NCI-H82 treated with DMSO at 0.1 percent for 48 hours (cell line): ENCODE results near the gene C16orf89.
"Not testable (repeated sequence)": the region's sequence is repeated elsewhere in the genome, so short reads cannot be mapped to it uniquely, and the experiment has no call there.

ENCODE experiments used
- DNase-seq: peaks from one replicate; lab custom pipeline; 2025; ENCODE audit not compliant: unreplicated experiment; lab: John Stamatoyannopoulos, UW

C16orf89 gene

GRCh38 chr16:5065813-5066212 lies at the start of gene C16orf89:
Gene C16orf89 (minus strand): TSS chr16:5065956. CDS start chr16:5065908, 48 bp downstream.
- no peak for DNase-seq

DNA sequence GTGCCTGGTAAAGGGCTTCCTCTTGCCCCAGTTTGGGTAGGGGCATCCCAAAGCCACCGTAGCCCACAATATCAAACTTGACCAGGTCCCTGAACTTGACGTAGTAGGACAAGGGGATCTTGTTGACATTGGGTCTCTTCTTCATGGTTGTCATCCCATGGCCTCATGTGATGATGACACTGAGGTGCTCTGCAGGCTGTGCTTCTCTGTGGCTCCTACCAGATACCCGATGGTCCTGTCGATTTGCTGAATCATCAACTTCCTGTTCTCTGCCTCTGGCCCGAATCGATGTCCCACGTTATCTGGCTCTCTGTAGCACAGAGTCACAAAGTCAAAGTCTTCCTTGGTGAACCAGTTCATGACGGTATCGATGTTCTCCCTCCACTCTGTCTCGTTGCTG lies 45.2 kb upstream of the C16orf89 start:
- DNase-seq: not testable (repeated sequence)

DNA sequence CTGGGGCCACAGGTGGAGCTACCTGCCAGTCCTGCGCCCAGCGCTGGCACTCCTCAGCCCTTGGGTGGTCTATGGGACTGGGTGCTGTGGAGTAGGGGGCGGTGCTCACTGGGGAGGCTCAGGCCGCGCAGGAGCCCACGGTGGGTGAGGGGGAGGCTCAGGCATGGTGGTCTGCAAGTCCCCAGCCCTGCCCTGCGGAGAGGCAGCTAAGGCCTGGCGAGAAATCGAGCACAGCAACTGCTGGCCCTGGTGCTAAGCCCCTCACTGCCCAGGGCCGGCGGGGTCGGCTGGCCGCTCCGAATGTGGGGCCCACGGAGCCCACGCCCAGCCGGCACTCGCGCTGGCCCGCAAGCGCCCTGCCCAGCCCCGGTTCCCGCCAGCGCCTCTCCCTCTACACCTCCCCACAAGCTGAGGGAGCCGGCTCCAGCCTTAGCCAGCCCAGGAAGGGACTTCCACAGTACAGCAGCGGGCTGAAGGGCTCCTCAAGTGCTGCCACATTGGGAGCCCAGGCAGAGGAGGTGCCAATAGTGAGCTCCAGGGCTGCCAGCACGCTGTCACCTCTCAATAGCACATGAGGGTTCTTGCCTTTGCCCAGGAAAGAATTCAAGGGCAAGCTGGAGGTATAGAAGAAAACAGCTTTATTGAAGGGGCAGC lies 42.9 kb upstream of the C16orf89 start:
- DNase-seq: no peak

GRCh38 chr16:5105039-5105438 lies 39.3 kb upstream of the C16orf89 start:
- DNase-seq: not testable (repeated sequence)

DNA sequence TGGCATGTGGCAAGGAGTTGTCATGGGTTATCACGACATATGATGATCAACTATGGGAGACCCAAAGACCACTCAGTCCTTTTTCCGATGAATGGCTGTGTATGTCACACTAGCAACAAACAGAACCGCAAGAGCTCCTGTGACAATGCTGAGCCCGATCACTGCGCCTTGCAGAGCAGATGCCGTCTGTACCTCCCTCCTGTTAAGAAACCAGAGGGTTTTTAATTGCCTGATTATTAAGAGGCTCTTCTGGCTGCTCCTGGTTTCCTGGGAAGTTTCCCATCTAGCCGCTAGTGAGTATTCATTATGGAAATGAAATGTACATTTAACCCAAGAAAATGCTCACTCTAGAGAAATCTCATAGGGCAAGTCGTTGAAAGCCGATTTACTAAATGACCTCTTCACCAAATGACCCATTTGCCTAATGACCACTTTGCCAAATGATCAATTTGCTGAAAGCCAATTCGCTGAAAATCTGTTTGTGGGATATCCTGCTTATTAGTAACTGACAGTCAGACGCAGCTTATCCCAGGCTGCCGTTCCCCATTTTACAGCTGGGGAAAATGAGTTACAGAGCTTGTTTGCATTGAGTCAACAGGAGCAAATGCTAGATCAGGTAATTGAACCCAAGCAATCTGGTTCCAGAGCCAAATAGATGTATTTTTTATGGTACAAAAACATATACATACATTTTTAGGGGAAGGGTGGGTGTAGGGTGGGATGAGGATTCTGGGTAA lies 37.7 kb upstream of the C16orf89 start:
- DNase-seq: not testable (repeated sequence)

DNA sequence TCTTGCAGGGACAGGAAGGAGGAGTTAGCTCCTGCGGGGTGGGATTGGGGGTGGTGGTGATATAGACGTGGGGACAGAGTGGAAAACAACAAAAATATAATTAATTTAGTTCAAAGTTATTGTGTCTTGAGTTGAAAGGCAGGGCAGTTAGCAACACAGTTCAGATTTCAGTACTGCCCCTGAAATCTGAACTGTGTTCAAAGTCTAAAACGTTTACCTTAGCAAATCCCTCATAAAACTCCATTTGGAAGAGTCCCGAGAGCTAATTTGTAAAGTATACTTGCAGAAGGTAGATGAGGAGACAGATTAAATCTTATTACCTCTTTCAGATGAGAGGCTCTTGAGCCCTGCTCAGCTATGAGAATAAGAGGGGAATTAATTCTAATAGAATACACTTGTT lies 33.4 kb upstream of the C16orf89 start:
- DNase-seq: not testable (repeated sequence)

DNA sequence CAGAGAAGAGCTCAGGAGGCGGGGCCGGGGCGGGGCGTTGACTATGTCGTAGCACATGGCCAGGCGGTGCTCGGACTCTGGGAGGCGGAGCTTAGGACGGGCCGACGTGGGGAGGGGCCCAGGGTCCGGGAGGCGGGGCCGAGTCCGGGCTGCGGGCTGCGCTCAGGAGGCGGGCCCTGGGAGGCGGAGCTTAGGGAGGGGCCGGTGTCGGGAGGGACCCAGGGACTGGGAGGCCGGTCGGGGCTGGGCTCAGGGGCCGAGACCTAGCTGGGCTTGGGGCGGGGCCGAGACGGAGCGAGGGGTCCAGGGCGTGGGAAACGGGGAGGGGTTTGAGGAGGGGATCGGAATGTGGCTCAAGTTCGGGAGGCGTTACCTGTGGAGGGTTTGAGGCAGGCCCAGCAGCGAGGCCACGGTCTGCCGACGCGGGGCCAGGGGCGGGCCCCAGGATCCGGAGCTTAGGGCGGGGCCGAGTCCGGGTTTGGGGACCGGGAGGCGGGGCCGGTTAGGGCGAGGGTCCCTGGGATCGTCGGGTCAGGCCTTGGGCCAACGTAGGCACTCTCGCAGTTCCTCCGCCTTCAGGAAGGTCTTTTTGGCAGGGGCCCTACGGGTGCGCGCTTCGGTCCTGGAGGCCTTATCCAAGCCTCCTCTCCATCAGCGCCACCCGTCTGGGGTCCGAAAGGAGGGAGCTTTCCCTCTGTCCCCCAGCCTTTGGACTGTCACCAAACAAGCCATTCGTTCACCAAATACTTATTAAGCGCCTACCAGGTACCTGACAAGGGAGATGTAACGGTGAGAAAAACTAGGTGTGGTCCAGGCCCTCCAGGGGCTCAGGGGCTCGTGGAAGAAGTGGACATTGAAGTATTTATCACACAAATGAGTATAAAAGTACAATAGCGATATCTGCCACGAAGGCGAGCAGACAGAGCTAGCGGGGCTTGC lies 32.7 kb upstream of the C16orf89 start:
- DNase-seq: not testable (repeated sequence)

- DNase-seq: peak; percentile 99
Observed at GRCh38 chr16:5097470-5098220, 31.9 kb upstream of the C16orf89 start, which contains the start of gene EEF2KMT. Gene EEF2KMT (minus strand): TSS chr16:5097795. CDS start chr16:5097739, 56 bp downstream.

DNA sequence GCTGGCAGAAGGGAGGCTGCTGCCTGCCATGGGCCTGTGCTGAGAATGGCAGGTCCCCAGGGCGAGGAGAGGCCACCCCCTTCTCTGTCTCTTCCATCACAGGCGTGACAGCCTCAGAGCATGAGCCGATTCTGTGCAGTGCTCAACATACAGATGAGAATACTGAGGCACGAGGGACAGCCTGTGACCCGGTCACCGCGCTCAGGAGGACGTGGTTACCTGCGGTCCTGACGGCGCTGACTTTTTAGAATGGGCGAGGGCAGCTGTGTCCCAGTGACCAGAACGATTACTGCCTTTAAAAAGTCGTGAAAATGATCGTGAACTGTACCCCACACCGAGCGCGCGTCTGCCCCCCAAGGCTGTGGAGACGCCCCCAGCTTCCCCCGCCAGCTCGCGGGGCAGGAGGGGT lies 31.3 kb upstream of the C16orf89 start:
- not testable (repeated sequence) for DNase-seq

DNA sequence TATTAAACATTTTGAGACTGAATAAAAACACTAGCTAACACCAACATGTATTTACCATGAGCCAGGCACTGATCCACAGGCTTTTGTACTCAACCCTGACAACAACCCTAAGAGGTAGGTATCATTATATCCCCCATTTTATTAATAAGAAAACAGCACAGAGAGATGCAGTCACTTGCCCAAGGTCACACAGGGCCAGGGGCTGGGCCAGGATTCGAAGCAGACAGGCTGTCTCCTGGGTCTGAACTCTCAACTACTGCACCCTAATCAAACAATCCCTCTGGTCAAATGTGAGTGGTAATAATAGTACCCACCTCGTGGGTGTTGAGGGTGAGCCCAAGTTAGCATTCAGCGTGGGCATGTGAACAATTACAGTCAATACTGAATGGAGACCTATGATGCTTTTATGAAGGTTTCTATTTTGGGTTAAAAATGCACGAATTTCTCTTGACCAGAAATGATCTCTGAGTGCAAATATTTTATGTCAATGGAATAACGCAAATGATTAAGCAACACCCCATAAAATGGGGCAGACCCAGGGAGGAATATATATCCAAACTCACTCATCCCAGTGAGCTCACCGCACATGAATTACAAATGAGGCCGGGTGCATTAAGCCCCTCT lies 30.8 kb upstream of the C16orf89 start:
- not testable (repeated sequence) for DNase-seq

GRCh38 chr16:5095145-5095830 lies 29.5 kb upstream of the C16orf89 start:
- DNase-seq: not testable (repeated sequence)

- not testable (repeated sequence) for DNase-seq
Observed at GRCh38 chr16:5093746-5094145, 28.0 kb upstream of the C16orf89 start.

- not testable (repeated sequence) for DNase-seq
Observed at GRCh38 chr16:5093081-5093480, 27.3 kb upstream of the C16orf89 start.

- not testable (repeated sequence) for DNase-seq
Observed at GRCh38 chr16:5090592-5090991, 24.8 kb upstream of the C16orf89 start.

GRCh38 chr16:5089911-5090555 lies 24.3 kb upstream of the C16orf89 start:
- not testable (repeated sequence) for DNase-seq

- not testable (repeated sequence) for DNase-seq
Observed at GRCh38 chr16:5088936-5089335, 23.2 kb upstream of the C16orf89 start.

DNA sequence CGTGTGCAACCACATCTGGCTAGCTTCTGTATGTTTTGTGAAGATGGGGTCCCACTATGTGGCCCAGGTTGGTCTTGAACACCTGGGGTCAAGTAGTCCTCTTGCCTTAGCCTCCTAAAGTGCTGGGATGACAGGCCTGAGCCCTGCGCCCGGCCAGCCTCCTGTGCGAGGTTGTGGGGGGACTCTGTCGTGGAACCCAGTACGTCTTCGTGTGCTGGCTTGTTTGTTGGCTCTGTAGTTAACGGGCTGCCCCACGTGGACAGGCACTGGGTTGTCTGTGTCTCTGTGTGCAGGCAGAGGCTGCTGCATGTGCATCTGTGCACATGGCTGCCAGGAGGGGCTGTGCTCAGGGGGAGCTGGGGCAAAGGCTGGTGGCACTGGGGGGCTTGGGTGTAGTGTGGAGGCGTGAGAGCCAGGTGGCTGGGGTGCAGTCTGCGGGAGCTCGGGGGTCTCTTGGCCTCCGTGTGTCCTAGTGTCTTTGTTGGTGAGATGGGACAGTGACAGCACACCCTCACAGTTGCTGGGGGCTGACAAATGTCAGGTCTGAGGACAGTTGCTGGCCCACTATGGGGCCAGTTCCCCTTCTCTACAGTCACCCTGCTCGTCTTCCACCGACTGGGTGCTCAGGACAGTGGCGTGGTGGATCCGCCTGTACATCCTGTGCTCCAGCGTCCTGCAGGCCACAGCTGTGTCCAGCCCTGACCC lies 22.5 kb upstream of the C16orf89 start:
- not testable (repeated sequence) for DNase-seq

- DNase-seq: not testable (repeated sequence)
Observed at GRCh38 chr16:5085716-5086115, 20.0 kb upstream of the C16orf89 start.
